CD14-positive monocyte (primary cell): Measurements from ENCODE around the gene MOK. TPM values are rescaled to one million over a fixed set of nuclear protein-coding genes. Genes with fewer than 3 reads are reported as not detected.

Source experiments
- DNase-seq, 3 donors: peaks; one replicate each; pipeline ENCODE4 v3.0.0-alpha.2; 2011 to 2022
- H2AFZ ChIP-seq: 2 replicates; pipeline ENCODE4 v1.6.0; 2012; ENCODE audit warnings: mild to moderate bottlenecking, low read depth, low read length, inconsistent platforms; ENCODE audit not compliant: insufficient read depth, poor library complexity, severe bottlenecking
- H3K27ac ChIP-seq, 2 donors: 1 replicate in 1 of 2; 2 replicates in 1 of 2; pipeline ENCODE4 v1.5.1; 2012 to 2013; ENCODE audit warnings: low read length in 2 of 2, control low read depth in 1 of 2, inconsistent platforms in 1 of 2, low read depth in 1 of 2, mild to moderate bottlenecking in 1 of 2
- H3K27me3 ChIP-seq, 2 donors: one replicate each; pipeline versions ENCODE4 v1.6.0 to v1.6.1; 2011 to 2013; ENCODE audit warnings: low read length in 2 of 2; ENCODE audit not compliant: control insufficient read depth in 2 of 2, insufficient read depth in 2 of 2
- H3K36me3 ChIP-seq, 2 donors: replicated peaks in 1 of 2; 1 replicate in 1 of 2; 2 replicates in 1 of 2; pipeline versions ENCODE4 v1.5.1 to v1.6.1; 2012 to 2013; ENCODE audit warnings: low read length in 2 of 2, control low read depth in 1 of 2, inconsistent platforms in 1 of 2, mild to moderate bottlenecking in 1 of 2; ENCODE audit not compliant: insufficient read depth in 2 of 2, control insufficient read depth in 1 of 2
- H3K4me1 ChIP-seq, 2 donors: 1 replicate in 1 of 2; 2 replicates in 1 of 2; pipeline versions ENCODE4 v1.5.1 to v1.6.1; 2012 to 2013; ENCODE audit warnings: low read length in 2 of 2, control low read depth in 1 of 2, inconsistent platforms in 1 of 2, mild to moderate bottlenecking in 1 of 2, moderate library complexity in 1 of 2; ENCODE audit not compliant: insufficient read depth in 2 of 2, control insufficient read depth in 1 of 2
- H3K4me2 ChIP-seq: replicated peaks from 2 replicates; pipeline ENCODE3; 2012; ENCODE audit warnings: low read length, moderate library complexity, mild to moderate bottlenecking; ENCODE audit not compliant: poor library complexity, severe bottlenecking; ENCODE audit errors: extremely low read depth
- H3K4me3 ChIP-seq, 3 experiments: fragments of 200-600 bp in 1 of 3; sonication (generic) in 1 of 3; replicated peaks in 1 of 3; 1 replicate in 2 of 3; 2 replicates in 1 of 3; pipeline ENCODE4 v1.5.1; 2011 to 2013; ENCODE audit warnings: low read length in 3 of 3, mild to moderate bottlenecking in 3 of 3, control low read depth in 2 of 3, low read depth in 2 of 3, inconsistent platforms in 1 of 3, moderate library complexity in 1 of 3
- H3K79me2 ChIP-seq: 2 replicates; pipeline ENCODE4 v1.6.0; 2012; ENCODE audit warnings: mild to moderate bottlenecking, control low read depth, inconsistent platforms, low read length, moderate library complexity; ENCODE audit not compliant: insufficient read depth
- H3K9ac ChIP-seq: 2 replicates; pipeline ENCODE4 v1.6.0; 2017; ENCODE audit warnings: low read length, mild to moderate bottlenecking; ENCODE audit not compliant: insufficient read depth, poor library complexity, severe bottlenecking
- H3K9me3 ChIP-seq, 2 donors: replicated peaks in 1 of 2; 1 replicate in 1 of 2; 2 replicates in 1 of 2; pipeline versions ENCODE4 v1.5.1 to v1.6.1; 2012 to 2013; ENCODE audit warnings: low read length in 2 of 2, control low read depth in 1 of 2; ENCODE audit not compliant: control insufficient read depth in 1 of 2, insufficient read depth in 1 of 2
- H4K20me1 ChIP-seq: 2 replicates; pipeline ENCODE4 v1.6.0; 2012; ENCODE audit warnings: mild to moderate bottlenecking, low read length, control low read depth, moderate library complexity; ENCODE audit not compliant: insufficient read depth
- H3K27ac Mint-ChIP-seq, 7 donors: one replicate each; pipeline ENCODE4 v1.8.0; 2020; ENCODE audit warnings: mild to moderate bottlenecking in 7 of 7, mixed read lengths in 7 of 7, moderate library complexity in 6 of 7, inconsistent platforms in 2 of 7
- H3K27me3 Mint-ChIP-seq, 3 donors: one replicate each; pipeline ENCODE4 v1.8.0; 2021 to 2022; ENCODE audit warnings: low read depth in 3 of 3, mild to moderate bottlenecking in 3 of 3, mixed read lengths in 3 of 3, moderate library complexity in 3 of 3, inconsistent platforms in 1 of 3
- H3K36me3 Mint-ChIP-seq, 2 donors: one replicate each; pipeline ENCODE4 v1.8.0; 2020; ENCODE audit warnings: mixed read lengths in 2 of 2, inconsistent platforms in 1 of 2, mild to moderate bottlenecking in 1 of 2
- H3K4me1 Mint-ChIP-seq: one replicate; pipeline ENCODE4 v1.8.0; 2020; ENCODE audit warnings: mild to moderate bottlenecking, mixed read lengths
- H3K4me3 Mint-ChIP-seq, 2 donors: one replicate each; pipeline ENCODE4 v1.8.0; 2020; ENCODE audit warnings: mild to moderate bottlenecking in 2 of 2, mixed read lengths in 2 of 2, moderate library complexity in 1 of 2
- H3K9me3 Mint-ChIP-seq, 7 donors: one replicate each; pipeline ENCODE4 v1.8.0; 2020 to 2022; ENCODE audit warnings: mixed read lengths in 7 of 7, mild to moderate bottlenecking in 6 of 7, moderate library complexity in 6 of 7, inconsistent platforms in 2 of 7
- CTCF ChIP-seq: fragments of 200-600 bp; IDR thresholded peaks from one replicate; pipeline ENCODE4 v1.8.0; 2022; ENCODE audit warnings: antibody characterized with exemption, mild to moderate bottlenecking
- WGBS: methylation state at CpG from one replicate; pipeline ENCODE4 v1.1.5; 2013; ENCODE audit warnings: missing lambda C conversion rate; ENCODE audit not compliant: insufficient coverage; 5-methylcytosine and 5-hydroxymethylcytosine counted together
- intact Hi-C, 2 donors: fragments of 100-400 bp; cut with micrococcal nuclease; formaldehyde crosslinking; loops; one replicate each; pipeline versions ENCODE4 v1.15.0 to v1.15.1; 2023
- polyA plus RNA-seq, 3 donors: library from polyadenylated mRNA; depleted of rRNA in 1 of 3; unstranded in 2 of 3; stranded (reverse) in 1 of 3; fragments of 300-500 nt in 2 of 3; fragments of >200 nt in 1 of 3; fragmentation: Illumina TruSeq in 2 of 3; gene quantifications; 1 replicate in 2 of 3; 2 replicates in 1 of 3; pipeline ENCODE4 v1.2.3, GENCODE V29; 2012 to 2021

Gene MOK
- polyA plus RNA-seq, 3 donors = 0.67 to 3.4 (median 1.8) TPM

- H4K20me1 ChIP-seq = no peaks in the 10 kb centered on the region
- no peaks in the 10 kb centered on the region for H3K36me3 ChIP-seq
- no peak overlapping the region for H3K4me3 ChIP-seq
- no peak overlapping the region for H3K9ac ChIP-seq
- H3K4me2 ChIP-seq = no peak overlapping the region
- Mint-ChIP-seq H3K36me3 (no peaks in the 10 kb centered on the region), H3K9me3 (no peaks in the 10 kb centered on the region), H3K4me1 (no peaks in the 10 kb centered on the region), H3K27ac (no peak overlapping the region), H3K4me3 (no peak overlapping the region), H3K27me3 (no peaks in the 10 kb centered on the region)
- H3K9me3 ChIP-seq = no peaks in the 10 kb centered on the region
- no peak overlapping the region for H3K27ac ChIP-seq
- H3K4me1 ChIP-seq = no peaks in the 10 kb centered on the region
- TF ChIP-seq CTCF = no peak
- H2AFZ ChIP-seq = no peak overlapping the region
- no peaks in the 10 kb centered on the region for H3K27me3 ChIP-seq
- DNase-seq = no peak
- no CpG with 5 or more reads among the region's 6 CpGs for whole genome bisulfite sequencing
- no peaks in the 10 kb centered on the region for H3K79me2 ChIP-seq
- intact Hi-C loops = no loop called here
Measured at GRCh38 chr14:102249981-102250380, 55.0 kb downstream of the MOK start.

- DNase-seq = no peak
- Histone ChIP-seq H3K79me2 (no peaks in the 10 kb centered on the region), H3K27ac (no peak overlapping the region), H3K4me3 (no peak overlapping the region), H3K9ac (no peak overlapping the region), H3K4me1 (no peaks in the 10 kb centered on the region), H3K27me3 (no peaks in the 10 kb centered on the region), H3K9me3 (no peaks in the 10 kb centered on the region), H2AFZ (no peak overlapping the region), H3K36me3 (no peaks in the 10 kb centered on the region), H3K4me2 (no peak overlapping the region), H4K20me1 (no peaks in the 10 kb centered on the region)
- intact Hi-C loops = no loop called here
- no peaks in the 10 kb centered on the region for H3K36me3 Mint-ChIP-seq
- no peak overlapping the region for H3K4me3 Mint-ChIP-seq
- H3K4me1 Mint-ChIP-seq = no peaks in the 10 kb centered on the region
- H3K27ac Mint-ChIP-seq = no peak overlapping the region
- no peak for TF ChIP-seq CTCF
- H3K9me3 Mint-ChIP-seq = no peaks in the 10 kb centered on the region
- 98% methylated on average over 6 of the region's 12 CpGs for WGBS
- no peaks in the 10 kb centered on the region for H3K27me3 Mint-ChIP-seq
Measured at GRCh38 chr14:102249041-102249440, 55.9 kb downstream of the MOK start.
